Gastrocnemius medialis (tissue), 4 donors: ENCODE measurements around the gene RTL5.

Experiments used
- POLR2A ChIP-seq, 2 donors: fragments of 450-650 bp; IDR thresholded peaks; one replicate each; pipeline ENCODE4 v1.6.1; 2017; ENCODE audit warnings: antibody characterized with exemption in 2 of 2, mild to moderate bottlenecking in 2 of 2, moderate library complexity in 2 of 2
- TF ChIP-seq, protein P1 (sequence below), 5 experiments: fragments of 450-650 bp in 3 of 5; fragments of 200-600 bp in 2 of 5; sonication (generic) in 2 of 5; IDR thresholded peaks in 4 of 5; conservative IDR thresholded peaks in 1 of 5; 1 replicate in 4 of 5; 2 replicates in 1 of 5; pipeline ENCODE4 v1.5.1; 2016 to 2019; ENCODE audit warnings: antibody characterized with exemption in 5 of 5, mild to moderate bottlenecking in 3 of 5, moderate library complexity in 3 of 5

- TF ChIP-seq, protein P1, sequence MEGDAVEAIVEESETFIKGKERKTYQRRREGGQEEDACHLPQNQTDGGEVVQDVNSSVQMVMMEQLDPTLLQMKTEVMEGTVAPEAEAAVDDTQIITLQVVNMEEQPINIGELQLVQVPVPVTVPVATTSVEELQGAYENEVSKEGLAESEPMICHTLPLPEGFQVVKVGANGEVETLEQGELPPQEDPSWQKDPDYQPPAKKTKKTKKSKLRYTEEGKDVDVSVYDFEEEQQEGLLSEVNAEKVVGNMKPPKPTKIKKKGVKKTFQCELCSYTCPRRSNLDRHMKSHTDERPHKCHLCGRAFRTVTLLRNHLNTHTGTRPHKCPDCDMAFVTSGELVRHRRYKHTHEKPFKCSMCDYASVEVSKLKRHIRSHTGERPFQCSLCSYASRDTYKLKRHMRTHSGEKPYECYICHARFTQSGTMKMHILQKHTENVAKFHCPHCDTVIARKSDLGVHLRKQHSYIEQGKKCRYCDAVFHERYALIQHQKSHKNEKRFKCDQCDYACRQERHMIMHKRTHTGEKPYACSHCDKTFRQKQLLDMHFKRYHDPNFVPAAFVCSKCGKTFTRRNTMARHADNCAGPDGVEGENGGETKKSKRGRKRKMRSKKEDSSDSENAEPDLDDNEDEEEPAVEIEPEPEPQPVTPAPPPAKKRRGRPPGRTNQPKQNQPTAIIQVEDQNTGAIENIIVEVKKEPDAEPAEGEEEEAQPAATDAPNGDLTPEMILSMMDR (IDR thresholded peaks at IDR 0.05 in 4 of 5, conservative IDR thresholded peaks at IDR 0.05 in 1 of 5), result no peak
- TF ChIP-seq POLR2A (IDR thresholded peaks at IDR 0.05), result no peak
Observed at GRCh38 chrX:72110876-72111708, 20.6 kb downstream of the RTL5 start.
